Measurements from ENCODE around the gene SYPL1. TPM values are rescaled to one million over a fixed set of nuclear protein-coding genes. Genes with fewer than 3 reads are reported as not detected.

Gene SYPL1
- total RNA-seq, 1 experiment from 2014 or later, result 39.2 TPM

DNA sequence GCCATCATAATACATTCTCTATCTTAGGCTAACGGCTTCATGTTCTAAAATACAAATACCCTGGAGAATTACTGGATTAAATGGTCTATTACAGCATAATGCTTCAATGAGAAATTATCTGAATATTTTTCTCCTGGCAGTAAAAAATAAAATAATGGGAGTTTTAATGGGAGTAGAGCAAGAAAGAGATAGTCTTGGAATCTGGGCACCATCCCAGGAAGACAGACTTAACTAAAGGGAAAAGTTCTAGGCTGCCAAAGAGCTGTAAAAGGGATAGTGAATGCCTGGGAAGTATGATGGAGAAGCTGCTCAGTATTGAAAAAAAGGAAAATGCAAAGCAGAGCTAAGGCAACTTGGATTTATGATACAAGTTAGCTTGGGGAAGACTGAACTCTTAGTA is 12.1 kb upstream of the SYPL1 start:
- H3K4me3 Mint-ChIP-seq, result no peak overlapping the region
- H3K27ac Mint-ChIP-seq, result no peak overlapping the region
- WGBS (ENCODE audit: extremely low coverage, insufficient read length, low lambda C conversion rate), result no CpG with 5 or more reads among the region's 1 CpG

More for the DNA sequence above, 12.1 kb upstream of the SYPL1 start:
- H2BK12ac ChIP-seq (ENCODE audit: insufficient read length, low read depth, low read length), result no peak overlapping the region
- no peak overlapping the region for H2BK120ac ChIP-seq (ENCODE audit: low read depth, low read length, poor library complexity, severe bottlenecking)
- Mint-ChIP-seq H3K27me3 (ENCODE audit: low read depth) (no peaks in the 10 kb centered on the region), H3K9me3 (no peaks in the 10 kb centered on the region), H3K36me3 (ENCODE audit: insufficient read depth in 1 of 3, low read depth in 3 of 3) (no peaks in the 10 kb centered on the region), H3K4me1 (peaks cover 12 to 20% of the 10 kb centered on the region in 2 experiments)
- peaks cover 5% of the 10 kb centered on the region; the same call in 1 of the 2 replicates for H3K4me1 ChIP-seq (ENCODE audit: insufficient read depth, low read length)
- no peak overlapping the region for H3K27ac ChIP-seq (ENCODE audit: insufficient read length, low read depth, low read length)
- no peak overlapping the region for H4K8ac ChIP-seq (replicated peaks; ENCODE audit: insufficient read length, low read depth, low read length)
- no peak overlapping the region for H3T11ph ChIP-seq (ENCODE audit: low read length)
- H3K14ac ChIP-seq (ENCODE audit: insufficient read depth, low read length), result no peak overlapping the region
- H2AFZ ChIP-seq (ENCODE audit: low read length), result no peak overlapping the region
- no peaks in the 10 kb centered on the region for H3K9me3 ChIP-seq (ENCODE audit: control insufficient read depth, low read depth, low read length)
- no peak overlapping the region for H3K56ac ChIP-seq (ENCODE audit: insufficient read length, low read depth, low read length)
- H3K79me1 ChIP-seq (ENCODE audit: insufficient read depth, low read depth, low read length, poor library complexity, severe bottlenecking), result no peaks in the 10 kb centered on the region
- no peaks in the 10 kb centered on the region for H3K23me2 ChIP-seq (ENCODE audit: insufficient read length, low read depth, low read length, poor library complexity, severe bottlenecking)
- no peak overlapping the region for H2BK5ac ChIP-seq (ENCODE audit: insufficient read length, low read length)
- H4K5ac ChIP-seq (ENCODE audit: insufficient read length, low read depth, low read length), result no peak overlapping the region
- H3K4me2 ChIP-seq (ENCODE audit: insufficient read depth, insufficient read length, low read length), result no peak overlapping the region
- no peak overlapping the region for H2AK5ac ChIP-seq (ENCODE audit: insufficient read length, low read length)
- H3K79me2 ChIP-seq (ENCODE audit: insufficient read depth, low read length), result no peaks in the 10 kb centered on the region
- H4K20me1 ChIP-seq (ENCODE audit: control insufficient read depth, insufficient read depth, insufficient read length), result no peaks in the 10 kb centered on the region
- no peak overlapping the region for H3K18ac ChIP-seq (ENCODE audit: insufficient read length, low read depth, low read length)
- H2BK15ac ChIP-seq (ENCODE audit: low read depth, low read length), result no peak overlapping the region
- H3K4ac ChIP-seq (ENCODE audit: low read depth, low read length), result no peak overlapping the region
- H3K27me3 ChIP-seq (ENCODE audit: insufficient read depth, low read length), result no peaks in the 10 kb centered on the region
- no peak overlapping the region for H3K9ac ChIP-seq (ENCODE audit: extremely low read depth, insufficient read length, low read length)
- TF ChIP-seq, protein P1, sequence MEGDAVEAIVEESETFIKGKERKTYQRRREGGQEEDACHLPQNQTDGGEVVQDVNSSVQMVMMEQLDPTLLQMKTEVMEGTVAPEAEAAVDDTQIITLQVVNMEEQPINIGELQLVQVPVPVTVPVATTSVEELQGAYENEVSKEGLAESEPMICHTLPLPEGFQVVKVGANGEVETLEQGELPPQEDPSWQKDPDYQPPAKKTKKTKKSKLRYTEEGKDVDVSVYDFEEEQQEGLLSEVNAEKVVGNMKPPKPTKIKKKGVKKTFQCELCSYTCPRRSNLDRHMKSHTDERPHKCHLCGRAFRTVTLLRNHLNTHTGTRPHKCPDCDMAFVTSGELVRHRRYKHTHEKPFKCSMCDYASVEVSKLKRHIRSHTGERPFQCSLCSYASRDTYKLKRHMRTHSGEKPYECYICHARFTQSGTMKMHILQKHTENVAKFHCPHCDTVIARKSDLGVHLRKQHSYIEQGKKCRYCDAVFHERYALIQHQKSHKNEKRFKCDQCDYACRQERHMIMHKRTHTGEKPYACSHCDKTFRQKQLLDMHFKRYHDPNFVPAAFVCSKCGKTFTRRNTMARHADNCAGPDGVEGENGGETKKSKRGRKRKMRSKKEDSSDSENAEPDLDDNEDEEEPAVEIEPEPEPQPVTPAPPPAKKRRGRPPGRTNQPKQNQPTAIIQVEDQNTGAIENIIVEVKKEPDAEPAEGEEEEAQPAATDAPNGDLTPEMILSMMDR (conservative IDR thresholded peaks at IDR 0.05), result no peak
- DNase-seq, result no peak
- no peak overlapping the region for H4K91ac ChIP-seq (ENCODE audit: insufficient read length, low read depth, low read length)
- H3K23ac ChIP-seq (ENCODE audit: insufficient read length, low read depth, low read length), result no peak overlapping the region
- H2BK20ac ChIP-seq (ENCODE audit: low read depth, low read length, poor library complexity, severe bottlenecking), result no peak overlapping the region

Data from H9 (cell line).